Neural cell (in vitro differentiated cells): ENCODE measurements around the gene MKX. TPM values are rescaled to one million over a fixed set of nuclear protein-coding genes. Genes with fewer than 3 reads are reported as not detected.

Experiments used
- H2AFZ ChIP-seq: fragments of 200-600, 300-800 bp; sonication (generic), shearing (Covaris generic); 2 replicates; pipeline ENCODE4 v1.6.0; 2014; ENCODE audit warnings: low read depth, mild to moderate bottlenecking, antibody characterized with exemption, low read length, moderate library complexity
- H3F3A ChIP-seq: fragments of 200-600 bp; shearing (Covaris generic); 2 replicates; pipeline ENCODE4 v1.6.1; 2016; ENCODE audit warnings: mild to moderate bottlenecking, moderate library complexity, mixed read lengths, antibody characterized with exemption, low read length; ENCODE audit not compliant: insufficient read depth, poor library complexity, severe bottlenecking
- H3K27ac ChIP-seq: fragments of 200-600, 300-800 bp; sonication (generic), shearing (Covaris generic); 2 replicates; pipeline ENCODE4 v1.5.1; 2014; ENCODE audit warnings: mild to moderate bottlenecking, low read length, moderate library complexity
- H3K27me3 ChIP-seq: fragments of 300-800, 200-600 bp; sonication (generic), shearing (Covaris generic); 2 replicates; pipeline ENCODE4 v1.6.0; 2014; ENCODE audit warnings: mild to moderate bottlenecking, low read depth, low read length, moderate library complexity; ENCODE audit not compliant: insufficient read depth
- H3K36me3 ChIP-seq: fragments of 300-800, 200-600 bp; sonication (generic), shearing (Covaris generic); 2 replicates; pipeline ENCODE4 v1.5.1; 2014; ENCODE audit warnings: mild to moderate bottlenecking, antibody characterized with exemption, low read length, moderate library complexity; ENCODE audit not compliant: insufficient read depth
- H3K4me2 ChIP-seq: fragments of 300-800, 200-600 bp; sonication (generic), shearing (Covaris generic); 2 replicates; pipeline ENCODE4 v1.6.0; 2014; ENCODE audit warnings: mild to moderate bottlenecking, low read length
- H3K4me3 ChIP-seq: fragments of 300-800, 200-600 bp; sonication (generic), shearing (Covaris generic); 2 replicates; pipeline ENCODE4 v1.5.1; 2014; ENCODE audit warnings: mild to moderate bottlenecking, low read length, moderate library complexity
- H3K79me2 ChIP-seq: fragments of 200-600 bp; shearing (Covaris generic); replicated peaks from 2 replicates; pipeline ENCODE4 v1.6.0; 2014; ENCODE audit warnings: mild to moderate bottlenecking, low read length, moderate library complexity; ENCODE audit not compliant: insufficient read depth
- H3K9ac ChIP-seq: fragments of 300-800, 200-600 bp; sonication (generic), shearing (Covaris generic); 2 replicates; pipeline ENCODE4 v1.6.1; 2016; ENCODE audit warnings: mild to moderate bottlenecking, low read length, mixed read lengths
- H3K9me2 ChIP-seq: fragments of 200-600 bp; shearing (Covaris generic); 2 replicates; pipeline ENCODE4 v1.6.1; 2016; ENCODE audit warnings: mild to moderate bottlenecking, low read length, mixed read lengths; ENCODE audit not compliant: insufficient read depth
- H3K9me3 ChIP-seq: fragments of 200-600, 300-800 bp; sonication (generic), shearing (Covaris generic); 2 replicates; pipeline ENCODE4 v1.6.1; 2016; ENCODE audit warnings: mild to moderate bottlenecking, mixed run types, low read length, moderate library complexity, mixed read lengths
- H4K20me1 ChIP-seq: fragments of 200-600 bp; shearing (Covaris generic); 2 replicates; pipeline ENCODE4 v1.6.1; 2016; ENCODE audit warnings: mild to moderate bottlenecking, mixed run types; ENCODE audit not compliant: insufficient read depth
- CTCF ChIP-seq: fragments of 450-650 bp; IDR thresholded peaks from 2 replicates; pipeline ENCODE4 v1.5.1; 2014; ENCODE audit warnings: antibody characterized with exemption, mild to moderate bottlenecking, moderate library complexity; ENCODE audit not compliant: poor library complexity, severe bottlenecking
- EP300 ChIP-seq: fragments of 450-650 bp; conservative IDR thresholded peaks from 2 replicates; pipeline ENCODE4 v1.6.1; 2014; ENCODE audit warnings: antibody characterized with exemption, mild to moderate bottlenecking, moderate library complexity; ENCODE audit not compliant: poor library complexity, severe bottlenecking
- EZH2 ChIP-seq: fragments of 200-600, 300-800 bp; shearing (Covaris generic), sonication (generic); IDR thresholded peaks from 2 replicates; pipeline ENCODE4 v1.6.1; 2014; ENCODE audit warnings: antibody characterized with exemption, low read length, borderline replicate concordance, mild to moderate bottlenecking; ENCODE audit not compliant: insufficient read depth, poor library complexity, severe bottlenecking
- MXI1 ChIP-seq: fragments of 450-650 bp; conservative IDR thresholded peaks from 2 replicates; pipeline ENCODE4 v1.6.1; 2014; ENCODE audit warnings: antibody characterized with exemption, mild to moderate bottlenecking; ENCODE audit not compliant: poor library complexity, severe bottlenecking
- POLR2AphosphoS5 ChIP-seq: IDR thresholded peaks from 2 replicates; pipeline ENCODE4 v1.6.1; 2012
- RAD21 ChIP-seq: fragments of 450-650 bp; conservative IDR thresholded peaks from 2 replicates; pipeline ENCODE4 v1.6.1; 2014; ENCODE audit warnings: antibody characterized with exemption, mild to moderate bottlenecking, moderate library complexity
- REST ChIP-seq: IDR thresholded peaks from 2 replicates; pipeline ENCODE4 v1.6.1; 2012; ENCODE audit warnings: borderline replicate concordance
- SMC3 ChIP-seq: fragments of 450-650 bp; conservative IDR thresholded peaks from 2 replicates; pipeline ENCODE4 v1.6.1; 2014; ENCODE audit warnings: antibody characterized with exemption, mild to moderate bottlenecking, moderate library complexity; ENCODE audit not compliant: poor library complexity
- TAF1 ChIP-seq: IDR thresholded peaks from 2 replicates; pipeline ENCODE4 v1.6.1; 2012; ENCODE audit warnings: low read depth
- polyA plus RNA-seq: library from polyadenylated mRNA; depleted of rRNA; stranded (reverse); fragments of >200 nt; gene quantifications from 2 replicates; pipeline ENCODE4 v1.2.3, GENCODE V29; 2014

Gene MKX
- polyA plus RNA-seq, 1 donor from 2014 or later: not detected

- no peaks in the 10 kb centered on the region for H3K79me2 ChIP-seq
- H3K9me3 ChIP-seq: no peaks in the 10 kb centered on the region
- H3K27me3 ChIP-seq: peaks cover 100% of the 10 kb centered on the region
- no peak overlapping the region for H3K9ac ChIP-seq
- H3K9me2 ChIP-seq: no peaks in the 10 kb centered on the region
- H3K27ac ChIP-seq: no peak overlapping the region
- no peaks in the 10 kb centered on the region for H3K36me3 ChIP-seq
- H3F3A ChIP-seq: no peaks in the 10 kb centered on the region
- H2AFZ ChIP-seq: no peak overlapping the region
- no peak for TF ChIP-seq MXI1
- peak; percentile 7 for TF ChIP-seq POLR2AphosphoS5
- no peak for TF ChIP-seq EP300
- no peak for TF ChIP-seq TAF1
- no peak for TF ChIP-seq CTCF
- no peak for TF ChIP-seq REST
- TF ChIP-seq EZH2: peak; percentile 68
- TF ChIP-seq SMC3: no peak
- H3K4me3 ChIP-seq: peak overlapping the region; percentile 78
- H4K20me1 ChIP-seq: no peaks in the 10 kb centered on the region
- H3K4me2 ChIP-seq: peak overlapping the region; percentile 40
Measured at GRCh38 chr10:27743877-27744801, 1.5 kb downstream of the MKX start.

- TF ChIP-seq RAD21 (no peak), POLR2AphosphoS5 (peak; percentile 24)
- no peak overlapping the region for H3K27ac ChIP-seq
- H2AFZ ChIP-seq: no peak overlapping the region
Measured at GRCh38 chr10:27743012-27743876, 2.4 kb downstream of the MKX start.

More at GRCh38 chr10:27743012-27743876, 2.4 kb downstream of the MKX start:
- H3K9me2 ChIP-seq: no peaks in the 10 kb centered on the region
- peaks cover 92% of the 10 kb centered on the region for H3K27me3 ChIP-seq
- H3K79me2 ChIP-seq: no peaks in the 10 kb centered on the region
- no peaks in the 10 kb centered on the region for H3K36me3 ChIP-seq
- peak overlapping the region; percentile 39 for H3K9ac ChIP-seq
- H3F3A ChIP-seq: no peaks in the 10 kb centered on the region
- no peak overlapping the region for H3K4me2 ChIP-seq
- H3K9me3 ChIP-seq: no peaks in the 10 kb centered on the region
- peak overlapping the region; percentile 78 for H3K4me3 ChIP-seq
- H4K20me1 ChIP-seq: no peaks in the 10 kb centered on the region
